ENCODE data around the gene HSP90AB1. TPM values are rescaled to one million over a fixed set of nuclear protein-coding genes. Genes with fewer than 3 reads are reported as not detected.

The HSP90AB1 gene
- total and polyA plus RNA-seq, 2 of the 8 experiments (the other 6 are each of a cell fraction or from before 2014, with no cell fraction given), result 1,564 to 2,297 TPM

- no peak for TF ChIP-seq SAP30 (IDR thresholded peaks at IDR 0.05; ENCODE audit: insufficient read depth, insufficient replicate concordance, low read length)
- TF ChIP-seq TAF7 (optimal IDR thresholded peaks at IDR 0.05; ENCODE audit: borderline replicate concordance, low read depth, low read length), result no peak
- no peak for TF ChIP-seq ZNF274 (IDR thresholded peaks at IDR 0.05; ENCODE audit: borderline replicate concordance, extremely low read depth, low read length)
- no peak for TF ChIP-seq RBBP5 (IDR thresholded peaks at IDR 0.05; ENCODE audit: borderline replicate concordance, low read depth, low read length)
- no peak for TF ChIP-seq BACH1 (IDR thresholded peaks at IDR 0.05; ENCODE audit: low read length)
- TF ChIP-seq SP1 (IDR thresholded peaks at IDR 0.05; ENCODE audit: low read depth, low read length), result peak; percentile 61; the same call in 1 of the 2 replicates
- TF ChIP-seq CHD7 (IDR thresholded peaks at IDR 0.05; ENCODE audit: insufficient replicate concordance, low read length), result no peak
- TF ChIP-seq POLR2A (IDR thresholded peaks at IDR 0.05; ENCODE audit: control extremely low read depth in 1 of 2, low read depth in 2 of 2, low read length in 2 of 2), result peak; percentile 38 to 84
- no peak for TF ChIP-seq NRF1 (IDR thresholded peaks at IDR 0.05; ENCODE audit: low read depth, low read length)
- no peak for TF ChIP-seq TCF12 (IDR thresholded peaks at IDR 0.05; ENCODE audit: low read depth, low read length)
These were observed 4.9 kb downstream of the HSP90AB1 start (continued) for GRCh38 chr6:44251576-44252524.
